HepG2 (cell line): ENCODE data around the gene APOBEC3B. TPM values are rescaled to one million over a fixed set of nuclear protein-coding genes. Genes with fewer than 3 reads are reported as not detected.
A peak's percentile ranks its signal among the peaks of the same experiment; 100 is the strongest.

Source experiments
- ATAC-seq: fragments of 200-7000 bp; cut with Tn5 transposase; 3 replicates; pipeline ENCODE4 v1.9.1; 2020; ENCODE audit warnings: mild to moderate bottlenecking, moderate library complexity
- BruUV-seq: library from RNA; stranded (reverse); fragments of 400-500 nt; replicated peaks from 2 replicates; lab custom pipeline; 2021; lab: Mats Ljungman, UMichigan
- CTCF ChIA-PET: fragments of 300-600 bp; formaldehyde crosslinking; extraction: SDS; loops from one replicate; lab custom pipeline; 2021; ENCODE audit warnings: low total read pairs, inconsistent platforms, low intra/inter-chr PET ratio; lab: Yijun Ruan, JAX
- POLR2A ChIA-PET: fragments of 350-600 bp; sonication (Branson Sonifier 250); formaldehyde crosslinking; loops from one replicate; lab custom pipeline; 2020; ENCODE audit warnings: antibody characterized with exemption, inconsistent platforms; lab: Yijun Ruan, JAX
- DNase-seq: peaks from one replicate; pipeline ENCODE4 v3.0.0-alpha.2; 2015; ENCODE audit warnings: low spot score
- FAIRE-seq: peaks from 3 replicates; lab custom pipeline; 2011; peaks lifted over from hg19 to GRCh38; lab: Jason Lieb, UNC
- H2AFZ ChIP-seq: one replicate; pipeline ENCODE4 v1.6.1; 2011; ENCODE audit warnings: low read length, inconsistent platforms
- H3K27ac ChIP-seq: fragments of 300-600 bp; 3 replicates; pipeline ENCODE4 v1.8.0; 2011; ENCODE audit warnings: mixed run types, mild to moderate bottlenecking, mixed read lengths, low read length, inconsistent platforms; ENCODE audit not compliant: insufficient read depth; ENCODE audit errors: extremely low read length
- H3K27me3 ChIP-seq, 2 experiments: fragments of 200-600 bp in 1 of 2; 2 replicates in 1 of 2; 3 replicates in 1 of 2; pipeline versions ENCODE4 v1.6.0 to v1.8.0; 2011; ENCODE audit warnings: low read length in 2 of 2, mild to moderate bottlenecking in 2 of 2, moderate library complexity in 2 of 2, inconsistent platforms in 1 of 2; ENCODE audit not compliant: insufficient read depth in 2 of 2, control insufficient read depth in 1 of 2
- H3K36me3 ChIP-seq, 2 experiments: fragments of 200-600 bp in 1 of 2; replicated peaks in 1 of 2; 2 replicates in 1 of 2; 3 replicates in 1 of 2; pipeline versions ENCODE4 v1.5.1 to v1.8.0; 2011; ENCODE audit warnings: low read length in 2 of 2, inconsistent platforms in 1 of 2; ENCODE audit not compliant: insufficient read depth in 2 of 2, control insufficient read depth in 1 of 2
- H3K4me1 ChIP-seq: 2 replicates; pipeline ENCODE4 v1.5.1; 2012; ENCODE audit warnings: low read length, inconsistent platforms; ENCODE audit not compliant: insufficient read depth
- H3K4me2 ChIP-seq: 2 replicates; pipeline ENCODE4 v1.6.0; 2011; ENCODE audit warnings: low read depth, low read length, inconsistent platforms
- H3K4me3 ChIP-seq, 3 experiments: fragments of 200-600 bp in 1 of 3; sonication (generic), shearing (Covaris generic) in 1 of 3; replicated peaks in 1 of 3; 2 replicates each; pipeline ENCODE4 v1.5.1; 2011 to 2016; ENCODE audit warnings: low read length in 3 of 3, inconsistent platforms in 2 of 3, low read depth in 2 of 3, mild to moderate bottlenecking in 2 of 3, control low read depth in 1 of 3, mixed read lengths in 1 of 3; ENCODE audit not compliant: insufficient read depth in 1 of 3
- H3K79me2 ChIP-seq: one replicate; pipeline ENCODE4 v1.6.1; 2011; ENCODE audit warnings: low read length, inconsistent platforms; ENCODE audit not compliant: insufficient read depth
- H3K9ac ChIP-seq: 2 replicates; pipeline ENCODE4 v1.6.0; 2011; ENCODE audit warnings: mild to moderate bottlenecking, low read depth, low read length, inconsistent platforms; ENCODE audit not compliant: insufficient read depth
- H3K9me3 ChIP-seq: 2 replicates; pipeline ENCODE4 v1.5.1; 2012; ENCODE audit warnings: mild to moderate bottlenecking, low read length
- H4K20me1 ChIP-seq: 2 replicates; pipeline ENCODE4 v1.6.0; 2011; ENCODE audit warnings: inconsistent platforms, mild to moderate bottlenecking, low read length, moderate library complexity; ENCODE audit not compliant: insufficient read depth
- IKZF4 ChIP-seq: sonication (generic); formaldehyde crosslinking; IDR thresholded peaks from 2 replicates; pipeline ENCODE4 v1.5.1; 2020; ENCODE audit warnings: borderline replicate concordance, mild to moderate bottlenecking, low read depth, missing genetic modification reagents; ENCODE audit errors: not compliant biosample characterization
- IKZF5 ChIP-seq: IDR thresholded peaks from 2 replicates; pipeline ENCODE4 v1.6.1; 2018; ENCODE audit warnings: missing genetic modification reagents, mild to moderate bottlenecking, missing compliant biosample characterization
- MAFK ChIP-seq, 2 experiments: IDR thresholded peaks in 1 of 2; conservative IDR thresholded peaks in 1 of 2; 2 replicates each; pipeline ENCODE4 v1.6.1; 2011; ENCODE audit warnings: improper control_type of control experiment in 2 of 2, low read length in 2 of 2
- TOE1 ChIP-seq: sonication (generic); formaldehyde crosslinking; IDR thresholded peaks from 2 replicates; pipeline ENCODE4 v1.4.0; 2020; ENCODE audit warnings: mild to moderate bottlenecking, missing genetic modification reagents
- TSC22D2 ChIP-seq: sonication (generic); formaldehyde crosslinking; IDR thresholded peaks from 2 replicates; pipeline ENCODE4 v1.5.1; 2020; ENCODE audit warnings: missing genetic modification reagents, mild to moderate bottlenecking, borderline replicate concordance
- ZNF792 ChIP-seq: IDR thresholded peaks from 2 replicates; pipeline ENCODE4 v1.6.1; 2016
- ZSCAN30 ChIP-seq: sonication (generic); formaldehyde crosslinking; IDR thresholded peaks from 2 replicates; pipeline ENCODE4 v1.5.0; 2020; ENCODE audit warnings: mild to moderate bottlenecking, missing genetic modification reagents
- WGBS: methylation state at CpG from one replicate; pipeline ENCODE4 v1.1.6; 2017; ENCODE audit warnings: low lambda C conversion rate; 5-methylcytosine and 5-hydroxymethylcytosine counted together
- in situ Hi-C: cut with HindIII; loops from 2 replicates; pipeline ENCODE4 v1.10.0; 2017; ENCODE audit warnings: low pct_unique_long_range_greater_than_20kb; ENCODE audit not compliant: extremely low pct_ligation_motif_present
- intact Hi-C: fragments of 100-400 bp; cut with micrococcal nuclease; formaldehyde crosslinking; loops from one replicate; pipeline ENCODE4 v1.10.0; 2022; ENCODE audit not compliant: unreplicated experiment
- polyA plus RNA-seq, 8 experiments: library from polyadenylated mRNA; depleted of rRNA in 3 of 8; stranded (reverse) in 7 of 8; unstranded in 1 of 8; fragments of >200 nt; fragmentation: Illumina TruSeq in 4 of 8; extraction: Trizol in 4 of 8; gene quantifications; 2 replicates each; pipeline versions ENCODE4 v1.2.1 to v1.2.3, GENCODE V29; 2011 to 2016; ENCODE audit warnings: low read depth in 4 of 8, missing spikeins in 1 of 8, mixed read lengths in 1 of 8; ENCODE audit not compliant: insufficient read depth in 1 of 8
- total RNA-seq, 5 experiments: library from RNA; depleted of rRNA; stranded (reverse); fragments of >200 nt; fragmentation: Illumina TruSeq; extraction: Trizol; gene quantifications; 2 replicates each; pipeline ENCODE4 v1.2.3, GENCODE V29; 2016; ENCODE audit warnings: low read depth in 1 of 5

APOBEC3B gene
- total and polyA plus RNA-seq, 2 of the 13 experiments (the other 11 are each of a cell fraction or from before 2014, with no cell fraction given) = 6.7 to 8.8 TPM

- ATAC-seq = no peak
- Histone ChIP-seq H3K27me3 (peaks cover 2 to 32% of the 10 kb centered on the region in 2 experiments; a peak in 3 of 5 replicates), H3K36me3 (no peaks in the 10 kb centered on the region), H3K79me2 (no peaks in the 10 kb centered on the region), H3K9me3 (no peaks in the 10 kb centered on the region), H3K4me2 (no peak overlapping the region), H3K4me1 (peaks cover 11% of the 10 kb centered on the region), H4K20me1 (no peaks in the 10 kb centered on the region), H2AFZ (no peak overlapping the region), H3K9ac (no peak overlapping the region), H3K4me3 (no peak overlapping the region), H3K27ac (no peak overlapping the region)
- no peak for DNase-seq
- no peak for TF ChIP-seq TSC22D2 (CRISPR knock-in tag)
- TF ChIP-seq TOE1 (CRISPR knock-in tag) = no peak
- TF ChIP-seq MAFK (conservative IDR thresholded peaks at IDR 0.05 in 1 of 2, IDR thresholded peaks at IDR 0.05 in 1 of 2; ENCODE audit: low read length in 2 of 2) = 0 out of 4 replicates have a peak, but pooled peaks of 1 of the 2 experiments have one; percentile 7
- ChIA-PET CTCF (no interaction called here), POLR2A (no interaction called here)
- intact Hi-C loops = no loop called here
- in situ Hi-C loops = no loop called here
- BruUV-seq = no TSS peak
- 73% methylated on average over 6 of the region's 6 CpGs for WGBS
- no peak for FAIRE-seq
Measured at GRCh38 chr22:38940811-38941384, 41.2 kb upstream of the APOBEC3B start.

GRCh38 chr22:38941488-38941987 is 40.6 kb upstream of the APOBEC3B start:
- in situ Hi-C loops = no loop called here
- no peak for ATAC-seq

More at GRCh38 chr22:38941488-38941987, 40.6 kb upstream of the APOBEC3B start:
- Histone ChIP-seq H2AFZ (no peak overlapping the region), H3K27ac (no peak overlapping the region)
- DNase-seq = no peak
- POLR2A ChIA-PET = no interaction called here
- TF ChIP-seq ZNF792 (CRISPR knock-in tag) (no peak), IKZF4 (no peak), IKZF5 (CRISPR knock-in tag) (no peak), ZSCAN30 (CRISPR knock-in tag) (no peak)
- TF ChIP-seq, all 625 proteins: peak for 0
- intact Hi-C loops = no loop called here
- no peak overlapping the region for H3K4me3 ChIP-seq
- no peaks in the 10 kb centered on the region for H4K20me1 ChIP-seq
- peaks cover 2 to 36% of the 10 kb centered on the region in 2 experiments; a peak in 3 of 5 replicates for H3K27me3 ChIP-seq
- H3K4me1 ChIP-seq = peaks cover 6% of the 10 kb centered on the region
- H3K4me2 ChIP-seq = no peak overlapping the region
- no peaks in the 10 kb centered on the region for H3K79me2 ChIP-seq
- WGBS = 53% methylated on average over 13 of the region's 13 CpGs
- BruUV-seq = no TSS peak
- no peaks in the 10 kb centered on the region for H3K9me3 ChIP-seq
- no peak overlapping the region for H3K9ac ChIP-seq
- CTCF ChIA-PET = no interaction called here
- H3K36me3 ChIP-seq = no peaks in the 10 kb centered on the region
- FAIRE-seq = no peak
